NCI-H1436 (cell line): ENCODE data around the gene SCN5A.

Experiments used
- DNase-seq: peaks from one replicate; lab custom pipeline; 2025; lab: John Stamatoyannopoulos, UW

SCN5A gene

GRCh38 chr3:38647217-38647970 lies 2.1 kb downstream of the SCN5A start:
- DNase-seq, result no peak

- DNase-seq, result no peak
These were observed 2.9 kb downstream of the SCN5A start for GRCh38 chr3:38646630-38647029.

GRCh38 chr3:38646062-38646461 lies 3.4 kb downstream of the SCN5A start:
- DNase-seq, result no peak

GRCh38 chr3:38645601-38646000 lies 3.9 kb downstream of the SCN5A start:
- DNase-seq, result no peak

- no peak for DNase-seq
These were observed 4.4 kb downstream of the SCN5A start for GRCh38 chr3:38645076-38645475.

GRCh38 chr3:38644662-38645053 lies 4.8 kb downstream of the SCN5A start:
- no peak for DNase-seq

GRCh38 chr3:38644016-38644661 lies 5.3 kb downstream of the SCN5A start:
- DNase-seq, result no peak

- DNase-seq, result no peak
These were observed 5.9 kb downstream of the SCN5A start for GRCh38 chr3:38643592-38643991.

GRCh38 chr3:38643090-38643489 lies 6.4 kb downstream of the SCN5A start:
- no peak for DNase-seq

GRCh38 chr3:38641461-38642110 lies 7.9 kb downstream of the SCN5A start:
- DNase-seq, result no peak

- no peak for DNase-seq
These were observed 8.6 kb downstream of the SCN5A start for GRCh38 chr3:38640661-38641452.

- DNase-seq, result no peak
These were observed 11.1 kb downstream of the SCN5A start for GRCh38 chr3:38638354-38638753.

- DNase-seq, result no peak
These were observed 11.6 kb downstream of the SCN5A start for GRCh38 chr3:38637906-38638305.

GRCh38 chr3:38636881-38637280 lies 12.6 kb downstream of the SCN5A start:
- DNase-seq, result no peak

GRCh38 chr3:38636464-38636863 lies 13.0 kb downstream of the SCN5A start:
- no peak for DNase-seq

GRCh38 chr3:38634111-38634510 lies 15.4 kb downstream of the SCN5A start:
- DNase-seq, result no peak

GRCh38 chr3:38632989-38633388 lies 16.5 kb downstream of the SCN5A start:
- no peak for DNase-seq

- no peak for DNase-seq
These were observed 18.9 kb downstream of the SCN5A start for GRCh38 chr3:38630606-38631005.

GRCh38 chr3:38630070-38630469 lies 19.4 kb downstream of the SCN5A start:
- no peak for DNase-seq

GRCh38 chr3:38628835-38629234 lies 20.7 kb downstream of the SCN5A start:
- DNase-seq, result no peak

- no peak for DNase-seq
These were observed 21.5 kb downstream of the SCN5A start for GRCh38 chr3:38627956-38628355.

- no peak for DNase-seq
These were observed 23.3 kb downstream of the SCN5A start for GRCh38 chr3:38626171-38626570.
